ENCODE results near the gene TRIM4.
"Not testable (repeated sequence)": the region's sequence is repeated elsewhere in the genome, so short reads cannot be mapped to it uniquely, and the experiment has no call there.

TRIM4 gene

GRCh38 chr7:99881370-99881769 is 38.0 kb downstream of the TRIM4 start:
- peaks cover 50% of the 10 kb centered on the region for H3K27me3 ChIP-seq (ENCODE audit: insufficient read depth, low read length)
- H3K4me3 ChIP-seq (ENCODE audit: low read depth, low read length), result no peak overlapping the region
- no peak overlapping the region for H3K27ac ChIP-seq (ENCODE audit: low read depth, low read length)
- no peaks in the 10 kb centered on the region for H3K79me2 ChIP-seq (ENCODE audit: control insufficient read depth, insufficient read depth, low read length, unreplicated experiment)
- H3K4me1 ChIP-seq (ENCODE audit: control insufficient read depth, insufficient read depth, low read length, unreplicated experiment), result no peaks in the 10 kb centered on the region
- no peaks in the 10 kb centered on the region for H3K36me3 ChIP-seq (ENCODE audit: insufficient read depth, low read length)
- H2AFZ ChIP-seq (ENCODE audit: low read length, unreplicated experiment), result no peak overlapping the region

- Histone ChIP-seq H2AFZ (ENCODE audit: low read length, unreplicated experiment) (no peak within 1 kb of the TSS), H3K4me3 (ENCODE audit: low read depth, low read length) (no peak within 1 kb of the TSS), H3K27me3 (ENCODE audit: insufficient read depth, low read length) (peaks cover 35% of the 10 kb centered on the region), H3K27ac (ENCODE audit: low read depth, low read length) (no peak within 1 kb of the TSS), H3K4me1 (ENCODE audit: control insufficient read depth, insufficient read depth, low read length, unreplicated experiment) (no peaks in the 10 kb centered on the region), H3K36me3 (ENCODE audit: insufficient read depth, low read length) (no peaks in the 10 kb centered on the region), H3K79me2 (ENCODE audit: control insufficient read depth, insufficient read depth, low read length, unreplicated experiment) (no peaks in the 10 kb centered on the region)
These were observed 42.4 kb downstream of the TRIM4 start, which contains the start of gene OR2AE1 for GRCh38 chr7:99876933-99877332. OR2AE1 (minus strand) TSS chr7:99877033; CDS start chr7:99877033, 0 bp downstream.

GRCh38 chr7:99876491-99876890 is 42.8 kb downstream of the TRIM4 start:
- Histone ChIP-seq H2AFZ (ENCODE audit: low read length, unreplicated experiment) (no peak overlapping the region), H3K4me1 (ENCODE audit: control insufficient read depth, insufficient read depth, low read length, unreplicated experiment) (no peaks in the 10 kb centered on the region), H3K4me3 (ENCODE audit: low read depth, low read length) (no peak overlapping the region), H3K79me2 (ENCODE audit: control insufficient read depth, insufficient read depth, low read length, unreplicated experiment) (no peaks in the 10 kb centered on the region), H3K27ac (ENCODE audit: low read depth, low read length) (no peak overlapping the region), H3K36me3 (ENCODE audit: insufficient read depth, low read length) (no peaks in the 10 kb centered on the region), H3K27me3 (ENCODE audit: insufficient read depth, low read length) (peaks cover 35% of the 10 kb centered on the region)

GRCh38 chr7:99868246-99868645 is 51.1 kb downstream of the TRIM4 start:
- no peaks in the 10 kb centered on the region for H3K36me3 ChIP-seq (ENCODE audit: insufficient read depth, low read length)
- no peak overlapping the region for H3K4me3 ChIP-seq (ENCODE audit: low read depth, low read length)
- H3K79me2 ChIP-seq (ENCODE audit: control insufficient read depth, insufficient read depth, low read length, unreplicated experiment), result no peaks in the 10 kb centered on the region
- H3K4me1 ChIP-seq (ENCODE audit: control insufficient read depth, insufficient read depth, low read length, unreplicated experiment), result no peaks in the 10 kb centered on the region
- H2AFZ ChIP-seq (ENCODE audit: low read length, unreplicated experiment), result no peak overlapping the region
- H3K27me3 ChIP-seq (ENCODE audit: insufficient read depth, low read length), result peaks cover 34% of the 10 kb centered on the region
- H3K27ac ChIP-seq (ENCODE audit: low read depth, low read length), result no peak overlapping the region

- H3K27ac ChIP-seq (ENCODE audit: low read depth, low read length); H3K4me1 ChIP-seq (ENCODE audit: control insufficient read depth, insufficient read depth, low read length, unreplicated experiment); H3K36me3 ChIP-seq (ENCODE audit: insufficient read depth, low read length); H3K79me2 ChIP-seq (ENCODE audit: control insufficient read depth, insufficient read depth, low read length, unreplicated experiment); H2AFZ ChIP-seq (ENCODE audit: low read length, unreplicated experiment); H3K4me3 ChIP-seq (ENCODE audit: low read depth, low read length): not testable (repeated sequence)
- peaks cover 31% of the 10 kb centered on the region for H3K27me3 ChIP-seq (ENCODE audit: insufficient read depth, low read length)
These were observed 51.9 kb downstream of the TRIM4 start for GRCh38 chr7:99867477-99867876.

GRCh38 chr7:99863847-99864440 is 55.4 kb downstream of the TRIM4 start:
- Histone ChIP-seq H3K4me1 (ENCODE audit: control insufficient read depth, insufficient read depth, low read length, unreplicated experiment) (peaks cover 14% of the 10 kb centered on the region), H3K4me3 (ENCODE audit: low read depth, low read length) (no peak overlapping the region), H2AFZ (ENCODE audit: low read length, unreplicated experiment) (no peak overlapping the region), H3K27ac (ENCODE audit: low read depth, low read length) (no peak overlapping the region), H3K27me3 (ENCODE audit: insufficient read depth, low read length) (peaks cover 21% of the 10 kb centered on the region), H3K79me2 (ENCODE audit: control insufficient read depth, insufficient read depth, low read length, unreplicated experiment) (no peaks in the 10 kb centered on the region), H3K36me3 (ENCODE audit: insufficient read depth, low read length) (no peaks in the 10 kb centered on the region)

- H3K79me2 ChIP-seq (ENCODE audit: control insufficient read depth, insufficient read depth, low read length, unreplicated experiment), result no peaks in the 10 kb centered on the region
- no peak overlapping the region for H2AFZ ChIP-seq (ENCODE audit: low read length, unreplicated experiment)
- peak overlapping the region; percentile 53 for H3K27ac ChIP-seq (ENCODE audit: low read depth, low read length)
- no peaks in the 10 kb centered on the region for H3K36me3 ChIP-seq (ENCODE audit: insufficient read depth, low read length)
- H3K27me3 ChIP-seq (ENCODE audit: insufficient read depth, low read length), result peaks cover 18% of the 10 kb centered on the region
- peaks cover 14% of the 10 kb centered on the region for H3K4me1 ChIP-seq (ENCODE audit: control insufficient read depth, insufficient read depth, low read length, unreplicated experiment)
- H3K4me3 ChIP-seq (ENCODE audit: low read depth, low read length), result no peak overlapping the region
These were observed 58.8 kb downstream of the TRIM4 start for GRCh38 chr7:99860281-99861127.

GRCh38 chr7:99855236-99855635 is 64.1 kb downstream of the TRIM4 start:
- Histone ChIP-seq H3K27ac (ENCODE audit: low read depth, low read length) (no peak overlapping the region), H2AFZ (ENCODE audit: low read length, unreplicated experiment) (no peak overlapping the region), H3K79me2 (ENCODE audit: control insufficient read depth, insufficient read depth, low read length, unreplicated experiment) (no peaks in the 10 kb centered on the region)

GRCh38 chr7:99848420-99849216 is 70.7 kb downstream of the TRIM4 start:
- Histone ChIP-seq H3K4me3 (ENCODE audit: low read depth, low read length) (no peak overlapping the region), H3K79me2 (ENCODE audit: control insufficient read depth, insufficient read depth, low read length, unreplicated experiment) (no peaks in the 10 kb centered on the region), H3K4me1 (ENCODE audit: control insufficient read depth, insufficient read depth, low read length, unreplicated experiment) (no peaks in the 10 kb centered on the region), H3K27ac (ENCODE audit: low read depth, low read length) (no peak overlapping the region), H3K27me3 (ENCODE audit: insufficient read depth, low read length) (peaks cover 39% of the 10 kb centered on the region), H3K36me3 (ENCODE audit: insufficient read depth, low read length) (no peaks in the 10 kb centered on the region), H2AFZ (ENCODE audit: low read length, unreplicated experiment) (no peak overlapping the region)

More at GRCh38 chr7:99855236-99855635, 64.1 kb downstream of the TRIM4 start:
- peaks cover 51% of the 10 kb centered on the region for H3K27me3 ChIP-seq (ENCODE audit: insufficient read depth, low read length)
- H3K4me1 ChIP-seq (ENCODE audit: control insufficient read depth, insufficient read depth, low read length, unreplicated experiment), result peaks cover 6% of the 10 kb centered on the region
- no peak overlapping the region for H3K4me3 ChIP-seq (ENCODE audit: low read depth, low read length)
- H3K36me3 ChIP-seq (ENCODE audit: insufficient read depth, low read length), result no peaks in the 10 kb centered on the region

- Histone ChIP-seq H3K79me2 (ENCODE audit: control insufficient read depth, insufficient read depth, low read length, unreplicated experiment) (no peaks in the 10 kb centered on the region), H3K27ac (ENCODE audit: low read depth, low read length) (no peak overlapping the region), H3K4me3 (ENCODE audit: low read depth, low read length) (no peak overlapping the region), H3K36me3 (ENCODE audit: insufficient read depth, low read length) (no peaks in the 10 kb centered on the region), H2AFZ (ENCODE audit: low read length, unreplicated experiment) (no peak overlapping the region), H3K4me1 (ENCODE audit: control insufficient read depth, insufficient read depth, low read length, unreplicated experiment) (no peaks in the 10 kb centered on the region), H3K27me3 (ENCODE audit: insufficient read depth, low read length) (peaks cover 34% of the 10 kb centered on the region)
These were observed 75.0 kb downstream of the TRIM4 start for GRCh38 chr7:99844328-99844727.
